GM21619 (cell line): Measurements from ENCODE around the gene SSRP1.

Experiments
- ATAC-seq: cut with Tn5 transposase; IDR thresholded peaks from one replicate; pipeline ENCODE4 v1.9.1; 2021; ENCODE audit not compliant: unreplicated experiment

Gene SSRP1

GRCh38 chr11:57359896-57360690 lies 24.4 kb upstream of the SSRP1 start:
- no peak for ATAC-seq

- no peak for ATAC-seq
Measured at GRCh38 chr11:57359396-57359795, 23.7 kb upstream of the SSRP1 start.

GRCh38 chr11:57358991-57359390 lies 23.3 kb upstream of the SSRP1 start:
- no peak for ATAC-seq

GRCh38 chr11:57358543-57358961 lies 22.9 kb upstream of the SSRP1 start:
- ATAC-seq, result no peak

- ATAC-seq, result no peak
Measured at GRCh38 chr11:57357856-57358255, 22.2 kb upstream of the SSRP1 start.

- ATAC-seq, result no peak
Measured at GRCh38 chr11:57357310-57357709, 21.6 kb upstream of the SSRP1 start.

- ATAC-seq, result no peak
Measured at GRCh38 chr11:57356268-57356667, 20.6 kb upstream of the SSRP1 start.

GRCh38 chr11:57354699-57355098 lies 19.0 kb upstream of the SSRP1 start:
- ATAC-seq, result no peak

GRCh38 chr11:57353852-57354251 lies 18.2 kb upstream of the SSRP1 start:
- no peak for ATAC-seq

GRCh38 chr11:57353446-57353845 lies 17.8 kb upstream of the SSRP1 start:
- ATAC-seq, result no peak

- no peak for ATAC-seq
Measured at GRCh38 chr11:57353036-57353435, 17.3 kb upstream of the SSRP1 start.

- ATAC-seq, result no peak
Measured at GRCh38 chr11:57349491-57350274, 14.0 kb upstream of the SSRP1 start.

- ATAC-seq, result no peak
Measured at GRCh38 chr11:57348636-57349313, 13.1 kb upstream of the SSRP1 start.

GRCh38 chr11:57348052-57348451 lies 12.4 kb upstream of the SSRP1 start:
- no peak for ATAC-seq

- ATAC-seq, result no peak
Measured at GRCh38 chr11:57347336-57347735, 11.6 kb upstream of the SSRP1 start.

- ATAC-seq, result no peak
Measured at GRCh38 chr11:57345555-57346211, 10.0 kb upstream of the SSRP1 start.

GRCh38 chr11:57344826-57345225 lies 9.1 kb upstream of the SSRP1 start:
- ATAC-seq, result no peak

- no peak for ATAC-seq
Measured at GRCh38 chr11:57343825-57344224, 8.1 kb upstream of the SSRP1 start.

GRCh38 chr11:57342702-57343101 lies 7.0 kb upstream of the SSRP1 start:
- no peak for ATAC-seq

GRCh38 chr11:57341250-57341808 lies 5.6 kb upstream of the SSRP1 start:
- ATAC-seq, result no peak

GRCh38 chr11:57340039-57340615 lies 4.4 kb upstream of the SSRP1 start:
- ATAC-seq, result no peak
